ENCODE measurements around the gene HSF2BP. TPM values are rescaled to one million over a fixed set of nuclear protein-coding genes. Genes with fewer than 3 reads are reported as not detected.

The HSF2BP gene
- polyA plus RNA-seq, 1 of the 3 experiments (the other 2 are of a cell fraction), result 1.1 TPM

GRCh38 chr21:43627527-43627926, 31.8 kb downstream of the HSF2BP start:
- H2AFZ ChIP-seq (ENCODE audit: low read depth), result no peak overlapping the region
- no peak overlapping the region for H3K9ac ChIP-seq
- 53% methylated on average over 2 of the region's 2 CpGs for WGBS (ENCODE audit: low lambda C conversion rate)
- ChIA-PET POLR2A (no interaction called here), CTCF (interaction anchor here (1.3 to 1.4 kb wide), 2 partner anchors 16 to 19 kb away, joined by 3 read pairs; no protein-coding TSS in a partner anchor)
- no peak for TF ChIP-seq GABPA (IDR thresholded peaks at IDR 0.05; ENCODE audit: low read depth)
- TF ChIP-seq MEF2A (IDR thresholded peaks at IDR 0.05; ENCODE audit: borderline replicate concordance, low read depth), result no peak
- no peak for TF ChIP-seq RFX5 (IDR thresholded peaks at IDR 0.05; ENCODE audit: low read length)
- no peak for TF ChIP-seq SIN3A (IDR thresholded peaks at IDR 0.05; ENCODE audit: borderline replicate concordance, low read depth, low read length)
- no peak for TF ChIP-seq TEAD4 (IDR thresholded peaks at IDR 0.05; ENCODE audit: borderline replicate concordance, insufficient read depth)
- no peak for TF ChIP-seq MXI1 (IDR thresholded peaks at IDR 0.05; ENCODE audit: low read depth, low read length)
- no peak for TF ChIP-seq RCOR1 (IDR thresholded peaks at IDR 0.05; ENCODE audit: low read length)
- H3K27ac ChIP-seq (ENCODE audit: low read depth in 2 of 2, low read length in 1 of 2), result no peak overlapping the region
- no peaks in the 10 kb centered on the region for H3F3A ChIP-seq (replicated peaks; ENCODE audit: insufficient read depth)
- H3K9me3 ChIP-seq, result no peaks in the 10 kb centered on the region
- H3K27me3 ChIP-seq (ENCODE audit: insufficient read depth), result no peaks in the 10 kb centered on the region
- no peaks in the 10 kb centered on the region for H3K36me3 ChIP-seq (replicated peaks in 1 of 2; ENCODE audit: control insufficient read depth in 1 of 2, insufficient read depth in 2 of 2, low read length in 1 of 2)
- no peaks in the 10 kb centered on the region for H4K20me1 ChIP-seq (ENCODE audit: insufficient read depth)
- H3K4me1 ChIP-seq (ENCODE audit: control insufficient read depth in 1 of 2, insufficient read depth in 2 of 2, low read depth in 1 of 2, low read length in 1 of 2), result peaks cover 0 to 6% of the 10 kb centered on the region in 2 experiments; a peak in 1 of 4 replicates
- H3K4me2 ChIP-seq, result no peak overlapping the region
- no peaks in the 10 kb centered on the region for H3K79me2 ChIP-seq (ENCODE audit: insufficient read depth)
- DNase-seq, result no peak
- H3K4me3 ChIP-seq (ENCODE audit: low read depth in 2 of 2, low read length in 1 of 2), result no peak overlapping the region
- H3K9me2 ChIP-seq, result no peaks in the 10 kb centered on the region

- CTCF ChIA-PET, result interaction anchor here (1.1 kb wide), 1 partner anchor 19 kb away, joined by 3 read pairs; no protein-coding TSS in a partner anchor
- H3K4me1 ChIP-seq (ENCODE audit: control insufficient read depth in 1 of 2, insufficient read depth in 2 of 2, low read depth in 1 of 2, low read length in 1 of 2), result peaks cover 0 to 6% of the 10 kb centered on the region in 2 experiments; a peak in 1 of 4 replicates
- H3K9ac ChIP-seq, result no peak overlapping the region
- POLR2A ChIA-PET, result no interaction called here
- no peaks in the 10 kb centered on the region for H3K27me3 ChIP-seq (ENCODE audit: insufficient read depth)
- no peaks in the 10 kb centered on the region for H3K9me2 ChIP-seq
- no peaks in the 10 kb centered on the region for H3K9me3 ChIP-seq
- no peak overlapping the region for H2AFZ ChIP-seq (ENCODE audit: low read depth)
- H3K4me2 ChIP-seq, result no peak overlapping the region
- WGBS (ENCODE audit: low lambda C conversion rate), result 69% methylated on average over 3 of the region's 3 CpGs
- no peak overlapping the region for H3K4me3 ChIP-seq (ENCODE audit: low read depth in 2 of 2, low read length in 1 of 2)
- no peak overlapping the region for H3K27ac ChIP-seq (ENCODE audit: low read depth in 2 of 2, low read length in 1 of 2)
- H3K79me2 ChIP-seq (ENCODE audit: insufficient read depth), result no peaks in the 10 kb centered on the region
- DNase-seq, result no peak
- H3F3A ChIP-seq (replicated peaks; ENCODE audit: insufficient read depth), result no peaks in the 10 kb centered on the region
- no peaks in the 10 kb centered on the region for H3K36me3 ChIP-seq (replicated peaks in 1 of 2; ENCODE audit: control insufficient read depth in 1 of 2, insufficient read depth in 2 of 2, low read length in 1 of 2)
- TF ChIP-seq CTCF (IDR thresholded peaks at IDR 0.05), result no peak
- no peak for TF ChIP-seq NFIC (IDR thresholded peaks at IDR 0.05; ENCODE audit: borderline replicate concordance)
- no peak for TF ChIP-seq GABPA (IDR thresholded peaks at IDR 0.05; ENCODE audit: low read depth)
- no peak for TF ChIP-seq MXI1 (IDR thresholded peaks at IDR 0.05; ENCODE audit: low read depth, low read length)
- TF ChIP-seq JUND (IDR thresholded peaks at IDR 0.05), result no peak
- no peak for TF ChIP-seq TEAD4 (IDR thresholded peaks at IDR 0.05; ENCODE audit: borderline replicate concordance, insufficient read depth)
- no peak for TF ChIP-seq POLR2AphosphoS5 (IDR thresholded peaks at IDR 0.05; ENCODE audit: low read depth, low read length)
- no peak for TF ChIP-seq ELF1 (IDR thresholded peaks at IDR 0.05)
- TF ChIP-seq IRF3 (IDR thresholded peaks at IDR 0.05; ENCODE audit: low read depth, low read length), result no peak
- TF ChIP-seq EZH2phosphoT487 (IDR thresholded peaks at IDR 0.05; ENCODE audit: borderline replicate concordance, low read depth), result no peak
- H4K20me1 ChIP-seq (ENCODE audit: insufficient read depth), result no peaks in the 10 kb centered on the region
These were observed 32.9 kb downstream of the HSF2BP start for GRCh38 chr21:43626390-43626789.
